Bronchial epithelial cell (primary cell): ENCODE results near the gene RAI14. TPM values are rescaled to one million over a fixed set of nuclear protein-coding genes. Genes with fewer than 3 reads are reported as not detected.

ENCODE experiments used
- DNase-seq: peaks from one replicate; pipeline ENCODE4 v3.0.0-alpha.2; 2010; ENCODE audit warnings: low read depth
- FAIRE-seq: peaks from 2 replicates; lab custom pipeline; 2011; peaks lifted over from hg19 to GRCh38; lab: Jason Lieb, UNC
- H3K27me3 ChIP-seq: 2 replicates; pipeline ENCODE4 v1.5.1; 2011; ENCODE audit warnings: low read length; ENCODE audit not compliant: control insufficient read depth, insufficient read depth
- H3K36me3 ChIP-seq: 2 replicates; pipeline ENCODE4 v1.5.1; 2011; ENCODE audit warnings: low read length; ENCODE audit not compliant: control insufficient read depth, insufficient read depth
- H3K4me3 ChIP-seq: 2 replicates; pipeline ENCODE4 v1.5.1; 2011; ENCODE audit warnings: mild to moderate bottlenecking, low read depth, low read length, control low read depth
- CTCF ChIP-seq: IDR thresholded peaks from 2 replicates; pipeline ENCODE4 v1.5.1; 2011; ENCODE audit warnings: mild to moderate bottlenecking, moderate library complexity, low read length, control low read depth, inconsistent platforms; ENCODE audit not compliant: insufficient read depth, severe bottlenecking
- total RNA-seq: library from RNA; depleted of rRNA; stranded (reverse); fragments of >200 nt; gene quantifications from 2 replicates; pipeline ENCODE4 v1.2.1, GENCODE V29; 2014

Gene RAI14
- total RNA-seq, 1 donor from 2014 or later = 60.0 TPM

GRCh38 chr5:34673463-34674125 lies 17.5 kb downstream of the RAI14 start:
- DNase-seq (no peak), FAIRE-seq (no peak)
- H3K36me3 ChIP-seq = peaks cover 2% of the 10 kb centered on the region
- no peaks in the 10 kb centered on the region for H3K27me3 ChIP-seq
- no peak for TF ChIP-seq CTCF
- no peak overlapping the region for H3K4me3 ChIP-seq

DNA sequence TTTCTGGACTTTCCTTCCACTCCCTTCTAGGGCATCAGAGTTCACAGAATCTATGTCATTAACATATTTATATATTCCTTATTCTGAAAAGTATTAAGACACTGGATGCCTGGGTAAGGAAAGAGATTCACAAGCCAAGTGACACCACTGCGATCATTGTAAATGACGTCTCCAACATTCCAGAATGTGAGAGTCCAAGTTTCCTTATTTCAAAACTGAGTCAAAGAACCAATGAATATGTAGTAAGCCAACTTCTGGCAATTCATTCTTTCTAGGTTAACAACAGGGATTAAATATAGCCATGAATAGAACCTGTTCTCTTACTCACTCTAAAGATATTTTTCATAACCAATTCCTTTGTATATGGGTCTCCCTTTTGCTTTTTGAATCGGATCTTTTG lies 18.1 kb downstream of the RAI14 start:
- no peak for FAIRE-seq
- DNase-seq = peak; percentile 78
- Histone ChIP-seq H3K4me3 (no peak overlapping the region), H3K36me3 (no peaks in the 10 kb centered on the region), H3K27me3 (no peaks in the 10 kb centered on the region)
- no peak for TF ChIP-seq CTCF

- no peaks in the 10 kb centered on the region for H3K36me3 ChIP-seq
- FAIRE-seq = no peak
- TF ChIP-seq CTCF = no peak
- H3K27me3 ChIP-seq = no peaks in the 10 kb centered on the region
- H3K4me3 ChIP-seq = no peak overlapping the region
- no peak for DNase-seq
Observed at GRCh38 chr5:34675857-34676256, 19.7 kb downstream of the RAI14 start.

GRCh38 chr5:34676416-34676815 lies 20.3 kb downstream of the RAI14 start:
- peak; percentile 32 for DNase-seq
- no peaks in the 10 kb centered on the region for H3K27me3 ChIP-seq
- FAIRE-seq = no peak
- TF ChIP-seq CTCF = no peak
- no peak overlapping the region for H3K4me3 ChIP-seq
- H3K36me3 ChIP-seq = no peaks in the 10 kb centered on the region

DNA sequence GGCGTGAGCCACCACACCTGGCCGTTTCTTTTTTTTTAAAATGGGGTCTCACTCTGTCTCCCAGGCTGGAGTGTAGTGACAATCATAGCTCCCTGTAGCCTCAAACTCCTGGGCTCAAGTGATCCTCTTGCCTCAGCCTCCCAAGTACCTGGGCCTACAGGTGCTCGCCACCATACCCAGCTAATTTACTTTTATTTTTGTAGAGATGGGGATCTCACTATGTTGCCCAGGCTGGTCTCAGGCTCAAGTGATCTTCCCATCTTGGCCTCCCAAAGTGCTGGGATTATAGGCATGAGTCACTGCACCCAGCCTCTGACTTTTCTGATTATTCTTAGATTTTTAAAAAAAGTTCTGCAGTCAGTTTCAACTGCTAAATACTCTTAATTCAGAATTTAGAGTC lies 21.3 kb downstream of the RAI14 start:
- Histone ChIP-seq H3K4me3 (no peak overlapping the region), H3K36me3 (no peaks in the 10 kb centered on the region), H3K27me3 (no peaks in the 10 kb centered on the region)
- DNase-seq = no peak
- FAIRE-seq = no peak
- TF ChIP-seq CTCF = no peak

GRCh38 chr5:34680896-34681295 lies 24.8 kb downstream of the RAI14 start:
- Histone ChIP-seq H3K27me3 (no peaks in the 10 kb centered on the region), H3K36me3 (no peaks in the 10 kb centered on the region), H3K4me3 (no peak overlapping the region)
- FAIRE-seq (no peak), DNase-seq (no peak)
- no peak for TF ChIP-seq CTCF
